IPS-NIHi11 (cell line): ENCODE results near the gene CHI3L1.
"Not testable (repeated sequence)": the region's sequence is repeated elsewhere in the genome, so short reads cannot be mapped to it uniquely, and the experiment has no call there.

Source experiments
- DNase-seq: peaks from one replicate; pipeline ENCODE4 v3.0.0; 2012; ENCODE audit warnings: mixed read lengths, low spot score

CHI3L1 gene

DNA sequence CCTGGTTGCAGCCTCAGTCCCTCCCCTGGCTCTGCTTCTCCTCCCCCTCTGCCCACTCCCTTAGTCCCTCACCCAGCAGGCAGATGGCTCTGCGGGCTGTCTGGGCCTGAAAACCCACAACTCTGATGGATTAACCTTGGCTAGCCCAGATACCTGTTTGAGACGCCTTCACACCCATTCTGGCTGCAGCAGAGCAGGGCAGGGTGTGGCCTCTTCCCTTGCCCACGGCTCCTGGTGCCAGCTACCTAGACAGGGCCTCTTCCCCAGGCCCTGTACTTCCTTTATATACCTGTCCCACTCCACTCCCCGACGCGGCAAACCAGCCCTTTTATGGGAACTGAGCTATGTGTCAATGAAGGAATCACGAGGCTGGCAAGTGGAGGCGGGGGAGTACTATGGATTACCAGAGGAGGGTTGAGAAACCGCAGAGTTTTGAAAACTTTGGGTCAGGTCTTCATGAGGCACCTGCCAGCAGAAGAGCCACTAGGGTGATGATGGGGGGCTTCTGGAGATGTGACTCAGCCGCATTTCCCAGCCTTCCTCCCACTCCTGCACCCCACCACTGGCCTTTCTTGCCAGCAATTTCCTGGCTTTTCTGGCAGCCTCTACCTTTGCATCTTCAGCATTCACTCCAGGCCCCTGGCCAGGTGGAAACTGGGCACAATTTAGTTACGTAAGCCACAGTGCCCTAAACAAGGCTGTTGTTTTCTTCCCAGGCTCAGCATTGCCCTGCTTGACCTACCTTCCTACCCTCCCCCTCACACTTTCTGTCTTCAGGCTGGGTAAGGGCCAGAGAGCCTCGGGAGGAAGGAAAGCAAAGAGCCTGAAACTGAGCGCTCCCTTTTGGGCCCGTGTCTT is at the start of gene CHI3L1:
Gene CHI3L1, minus strand, starts transcription at position 259 of the 858 bp plus-strand sequence. Its CDS starts 81 bp downstream, at position 178.
- DNase-seq: peak; percentile 51

GRCh38 chr1:203234901-203235300 is 48.4 kb upstream of the CHI3L1 start:
- DNase-seq: not testable (repeated sequence)

GRCh38 chr1:203229471-203230135 is 43.1 kb upstream of the CHI3L1 start, which contains the start of gene CHIT1:
Gene CHIT1, minus strand, starts transcription at chr1:203229673. Its CDS starts 37 bp downstream, at chr1:203229636.
- no peak for DNase-seq

DNA sequence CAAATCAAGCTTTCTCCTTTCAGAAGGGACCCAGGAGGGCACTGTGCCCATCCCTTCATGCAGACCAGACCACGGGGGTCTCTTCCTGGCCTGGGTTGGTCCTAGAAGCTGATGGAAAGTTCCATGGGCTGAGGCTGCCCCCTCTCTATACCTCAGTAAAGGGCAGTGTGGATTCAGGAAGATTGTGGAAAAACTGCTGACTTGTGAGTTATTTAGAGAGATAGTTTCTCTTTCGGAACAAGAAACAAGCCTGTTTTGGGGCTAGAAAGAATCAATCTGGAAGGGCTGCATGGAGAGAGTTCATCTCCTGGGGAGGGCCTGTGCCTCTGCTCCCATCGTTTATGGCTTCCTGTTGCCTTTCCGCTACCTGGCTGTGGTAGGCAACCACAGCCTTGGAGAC is 42.2 kb upstream of the CHI3L1 start:
- DNase-seq: no peak

DNA sequence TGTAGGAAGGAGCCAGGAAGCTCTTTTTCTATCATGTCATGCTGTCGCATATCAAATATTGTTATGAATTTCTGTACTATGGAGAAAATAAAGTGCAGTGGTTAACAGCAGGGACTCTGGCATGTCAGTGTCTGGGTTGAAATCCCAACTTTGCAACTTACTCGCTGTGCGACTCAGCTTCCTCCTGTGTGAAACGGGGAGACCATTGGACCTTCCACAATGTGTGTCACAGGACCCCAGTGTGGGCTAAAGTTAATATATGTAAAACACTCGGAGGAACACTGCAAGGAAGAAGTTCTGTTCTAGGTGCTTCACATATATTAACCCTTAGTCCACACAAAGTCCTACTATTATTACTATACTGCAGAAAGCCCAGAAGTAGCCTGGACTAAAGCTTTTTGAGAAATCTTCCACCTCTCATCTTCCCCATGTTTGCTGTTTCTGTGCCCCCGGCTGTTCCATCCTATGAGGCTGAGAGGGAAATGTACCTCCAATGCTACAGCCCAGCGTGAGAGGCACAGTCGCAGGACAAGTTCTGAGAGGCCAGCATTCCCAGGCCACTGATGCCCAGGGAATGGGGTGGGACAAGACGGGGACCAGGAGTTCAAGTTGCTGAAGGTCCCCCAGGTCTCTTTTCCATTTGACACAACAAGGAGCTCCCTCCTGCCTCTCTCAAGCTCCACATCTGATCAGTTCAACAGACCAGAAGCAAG is 41.0 kb upstream of the CHI3L1 start:
- DNase-seq: no peak

DNA sequence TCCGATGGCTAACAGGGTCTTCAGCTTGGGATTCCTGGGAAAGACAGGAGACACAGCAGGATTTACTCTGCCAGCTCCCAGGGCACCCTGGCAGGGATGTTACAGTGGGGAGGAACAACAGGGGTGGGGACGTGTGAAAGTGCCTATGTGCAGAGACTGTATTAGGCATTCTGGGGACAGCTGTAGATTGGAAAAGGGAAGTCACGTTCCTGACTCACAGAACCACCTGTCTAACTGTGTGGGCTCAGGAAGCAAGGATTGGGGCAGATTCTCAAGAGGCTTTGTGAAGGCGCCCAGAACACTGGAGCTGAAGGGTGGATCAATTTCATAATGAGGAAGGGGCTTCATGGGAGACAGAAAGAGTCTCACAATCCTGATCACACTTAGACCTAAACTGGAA is 38.6 kb upstream of the CHI3L1 start:
- no peak for DNase-seq

DNA sequence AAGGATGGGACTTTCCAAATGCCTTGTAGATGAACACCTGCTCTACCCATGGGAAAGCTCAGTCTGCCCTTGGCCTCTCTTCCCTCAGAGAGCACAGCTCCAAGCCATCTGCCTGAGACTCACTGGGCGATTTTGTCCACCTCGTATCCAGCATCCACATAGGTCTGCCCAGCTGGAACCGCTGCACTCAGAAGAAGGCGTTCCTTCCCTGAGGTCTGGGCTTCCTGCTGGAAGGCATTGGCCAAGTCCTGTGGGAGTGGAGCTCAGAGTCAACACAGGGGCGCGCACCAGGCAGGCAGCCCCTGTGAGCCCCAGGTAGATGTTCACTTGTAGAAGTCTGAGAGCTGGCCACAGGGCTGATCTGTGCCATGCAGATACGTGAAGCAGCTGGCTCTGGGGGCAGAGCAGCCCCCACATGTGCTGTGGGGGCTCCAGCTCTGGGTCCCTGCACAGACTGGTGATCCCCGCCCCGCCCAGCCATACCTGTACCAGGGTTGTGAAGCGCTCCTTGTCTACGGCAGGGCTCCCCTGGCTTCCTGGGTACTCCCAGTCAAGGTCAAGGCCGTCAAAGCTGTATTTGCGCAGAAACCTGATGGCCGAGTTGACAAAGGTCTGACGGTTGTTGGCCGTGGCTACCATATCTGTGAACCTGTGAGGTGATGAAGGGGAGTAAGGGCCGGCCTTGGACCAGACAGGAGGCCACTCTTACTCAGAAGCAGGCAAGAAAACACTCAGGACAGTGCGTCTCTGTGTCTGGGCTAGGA is 36.7 kb upstream of the CHI3L1 start:
- DNase-seq: no peak

GRCh38 chr1:203219934-203220333 is 33.4 kb upstream of the CHI3L1 start:
- peak; percentile 55 for DNase-seq

DNA sequence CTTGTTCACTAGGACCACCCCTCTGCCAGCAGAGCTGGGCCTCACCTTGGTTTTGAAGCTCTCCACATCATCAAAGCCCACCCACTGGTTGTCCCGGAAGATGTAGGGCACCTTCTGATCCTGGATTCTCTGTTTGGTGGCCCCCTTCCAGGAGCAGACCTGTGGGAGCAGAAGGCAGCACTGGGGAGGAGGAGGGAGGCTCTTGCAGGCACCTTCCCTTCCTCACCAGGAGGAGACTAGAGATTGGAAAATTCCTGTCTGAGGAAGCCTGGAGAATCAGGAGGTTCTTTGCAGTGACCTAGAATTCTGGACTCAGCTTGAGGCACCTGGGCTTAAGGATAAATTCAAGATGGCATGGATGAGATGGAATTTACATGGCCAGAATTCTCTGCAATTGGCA is 32.7 kb upstream of the CHI3L1 start:
- DNase-seq: no peak

GRCh38 chr1:203217668-203218067 is 31.2 kb upstream of the CHI3L1 start:
- DNase-seq: no peak

- DNase-seq: peak; percentile 46
Measured at GRCh38 chr1:203217139-203217655, 30.7 kb upstream of the CHI3L1 start.

DNA sequence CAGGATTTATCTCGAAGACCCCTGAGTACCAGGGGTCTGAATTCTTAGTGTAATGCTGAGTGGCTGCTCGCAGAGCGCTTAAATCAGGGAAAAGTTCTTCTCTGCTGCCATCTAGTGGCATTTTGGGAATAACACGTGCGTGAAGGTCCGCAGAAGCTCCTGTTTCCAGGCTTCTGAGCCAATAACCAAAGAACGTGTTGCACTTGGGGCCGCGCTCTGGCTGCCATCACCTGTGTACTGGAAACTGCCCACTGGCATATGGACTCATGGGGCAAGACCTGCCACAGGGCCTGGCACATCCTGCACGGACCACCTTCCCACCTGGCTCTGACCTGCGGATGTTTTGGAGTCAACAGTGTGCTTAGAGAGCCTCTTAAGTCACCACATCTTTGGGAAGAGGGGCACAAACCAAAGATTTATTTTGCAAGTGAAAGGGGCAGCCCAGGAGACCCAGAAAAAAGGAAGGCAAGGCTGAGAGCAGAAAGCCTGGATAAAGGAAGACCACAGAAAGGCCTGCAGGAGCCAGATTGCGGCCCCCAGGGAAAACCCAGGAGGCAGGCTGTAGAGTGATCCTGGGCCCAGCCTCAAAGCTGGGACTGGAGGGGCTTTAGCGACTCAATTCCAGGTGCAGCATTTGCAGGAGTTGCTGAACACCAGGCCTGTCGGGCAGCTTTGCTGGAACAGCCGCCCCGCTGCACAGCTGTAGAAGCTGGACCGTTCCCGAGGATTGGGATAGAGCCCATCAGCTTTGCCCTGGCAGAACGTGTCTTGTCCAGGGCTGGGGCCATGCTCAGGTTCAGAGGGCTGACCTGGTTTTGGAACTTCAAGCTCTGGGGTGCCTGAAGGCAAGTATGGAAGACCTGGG is 30.0 kb upstream of the CHI3L1 start:
- peak; percentile 81 for DNase-seq

DNA sequence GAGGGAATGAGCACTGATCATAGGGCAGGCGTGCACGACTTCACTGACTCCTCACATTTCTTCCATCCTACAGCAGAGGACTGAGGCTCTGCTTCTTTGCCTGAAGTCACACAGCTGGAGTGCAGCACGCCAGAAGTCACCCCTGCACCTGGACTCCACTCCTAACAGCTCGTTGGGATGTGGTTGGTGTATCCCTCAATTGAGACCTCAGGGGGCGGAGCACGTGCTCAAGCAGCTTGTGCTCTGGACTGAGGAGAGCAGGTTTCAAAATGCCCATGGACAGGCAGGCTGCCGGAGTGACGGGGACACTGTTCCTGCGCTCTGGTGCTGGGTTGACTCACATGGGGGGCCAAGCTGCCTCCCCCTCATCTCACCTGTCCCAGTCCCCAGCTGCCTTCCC is 29.1 kb upstream of the CHI3L1 start:
- no peak for DNase-seq

GRCh38 chr1:203214871-203215270 is 28.4 kb upstream of the CHI3L1 start:
- no peak for DNase-seq

GRCh38 chr1:203213126-203213525 is 26.6 kb upstream of the CHI3L1 start:
- no peak for DNase-seq

DNA sequence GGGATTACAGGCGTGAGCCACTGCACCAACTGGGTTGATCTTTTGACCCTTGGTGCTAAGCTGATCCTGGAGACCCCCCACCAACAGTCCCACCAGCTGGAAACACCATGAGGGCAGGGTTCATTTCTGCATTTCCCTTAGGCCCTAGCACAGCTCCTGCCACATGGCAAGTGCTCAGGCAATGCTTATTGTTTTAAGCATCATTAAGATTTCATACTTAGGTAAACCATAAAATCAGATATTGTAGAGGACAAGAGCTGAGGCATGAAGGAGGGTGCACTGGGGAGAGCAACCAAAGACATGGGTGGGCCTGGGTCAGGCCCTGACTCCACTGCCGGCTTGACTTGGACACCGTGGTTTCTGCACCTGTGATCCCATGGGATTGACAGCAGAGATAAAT is 25.3 kb upstream of the CHI3L1 start:
- DNase-seq: no peak

GRCh38 chr1:203210988-203211387 is 24.5 kb upstream of the CHI3L1 start:
- no peak for DNase-seq

GRCh38 chr1:203210350-203210749 is 23.8 kb upstream of the CHI3L1 start:
- DNase-seq: no peak

DNA sequence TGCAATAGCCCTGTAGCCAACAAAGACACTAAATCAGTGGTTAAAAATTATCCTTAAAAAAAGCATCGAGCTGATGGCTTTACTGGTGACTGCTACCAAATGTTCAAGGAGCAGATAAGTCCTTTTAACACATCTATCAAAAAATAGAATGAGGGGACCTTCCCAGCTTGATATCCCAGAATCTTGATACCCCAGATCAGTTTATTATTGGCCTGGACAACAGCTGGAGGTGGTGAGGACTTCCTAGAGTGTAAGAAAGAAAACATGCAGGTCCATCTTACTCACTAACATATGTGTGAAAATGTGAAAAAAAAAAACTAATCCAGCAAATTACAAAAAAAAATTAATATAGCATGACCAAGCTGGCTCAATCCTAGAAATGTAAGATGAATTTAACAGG is 21.7 kb upstream of the CHI3L1 start:
- DNase-seq: no peak

DNA sequence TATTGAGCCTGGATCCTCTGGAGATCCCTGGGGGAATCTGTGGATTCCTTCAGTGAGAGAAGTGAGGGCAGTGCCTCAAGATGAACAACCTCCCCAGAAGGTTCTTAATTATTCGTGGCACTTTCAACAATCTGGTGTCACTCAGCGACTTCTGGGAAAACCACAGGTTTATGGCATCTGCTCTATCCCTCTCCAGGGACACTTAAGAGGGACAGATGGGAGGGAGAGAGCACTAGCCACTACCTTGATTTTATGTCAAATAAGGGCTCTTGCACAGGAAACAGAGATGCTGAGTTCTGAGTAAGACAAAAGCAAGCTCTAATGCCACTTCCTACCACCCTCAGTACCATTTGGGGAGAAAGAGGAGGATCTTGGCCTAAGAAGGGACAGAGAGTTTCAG is 21.2 kb upstream of the CHI3L1 start:
- no peak for DNase-seq
